Colon (tissue), 2 donors: Measurements from ENCODE around the gene TIFAB.
"Not testable (repeated sequence)": the region's sequence is repeated elsewhere in the genome, so short reads cannot be mapped to it uniquely, and the experiment has no call there.

Source experiments
- FAIRE-seq: peaks from 2 replicates; lab custom pipeline; 2012; peaks lifted over from hg19 to GRCh38; lab: Jason Lieb, UNC
- donor health status: control.
- donor health status: control.

The TIFAB gene

GRCh38 chr5:135452321-135453030, at the start of gene TIFAB:
TIFAB (minus strand) TSS chr5:135452351; CDS start chr5:135449939, 2,412 bp downstream.
- FAIRE-seq, result no peak

GRCh38 chr5:135498637-135498995, 46.5 kb upstream of the TIFAB start:
- FAIRE-seq, result no peak

GRCh38 chr5:135497971-135498636, 46.0 kb upstream of the TIFAB start:
- no peak for FAIRE-seq

- FAIRE-seq, result not testable (repeated sequence)
These were observed 43.4 kb upstream of the TIFAB start for GRCh38 chr5:135495531-135495930.

GRCh38 chr5:135494196-135494595, 42.0 kb upstream of the TIFAB start:
- no peak for FAIRE-seq

- FAIRE-seq, result no peak
These were observed 41.4 kb upstream of the TIFAB start for GRCh38 chr5:135493406-135494180.

GRCh38 chr5:135492319-135492626, 40.1 kb upstream of the TIFAB start:
- FAIRE-seq, result no peak

- no peak for FAIRE-seq
These were observed 39.6 kb upstream of the TIFAB start for GRCh38 chr5:135491552-135492318.

- no peak for FAIRE-seq
These were observed 38.9 kb upstream of the TIFAB start for GRCh38 chr5:135491038-135491551.

GRCh38 chr5:135490245-135491037, 38.3 kb upstream of the TIFAB start:
- FAIRE-seq, result no peak

- no peak for FAIRE-seq
These were observed 37.5 kb upstream of the TIFAB start for GRCh38 chr5:135489466-135490244.

- no peak for FAIRE-seq
These were observed 36.7 kb upstream of the TIFAB start for GRCh38 chr5:135488727-135489465.

GRCh38 chr5:135487839-135488514, 35.8 kb upstream of the TIFAB start:
- FAIRE-seq, result no peak

- no peak for FAIRE-seq
These were observed 34.9 kb upstream of the TIFAB start for GRCh38 chr5:135487037-135487395.

- no peak for FAIRE-seq
These were observed 34.2 kb upstream of the TIFAB start for GRCh38 chr5:135486131-135487036.

GRCh38 chr5:135484674-135485086, 32.5 kb upstream of the TIFAB start:
- no peak for FAIRE-seq

- no peak for FAIRE-seq
These were observed 31.1 kb upstream of the TIFAB start for GRCh38 chr5:135483254-135483653.

- FAIRE-seq, result no peak
These were observed 30.3 kb upstream of the TIFAB start for GRCh38 chr5:135482381-135482933.
